Globus pallidus (tissue), 1 donor: Measurements from ENCODE around the gene SLC37A3.
"Not testable (repeated sequence)": the region's sequence is repeated elsewhere in the genome, so short reads cannot be mapped to it uniquely, and the experiment has no call there.

Source experiments
- DNase-seq: peaks from one replicate; pipeline ENCODE4 v3.0.0-alpha.2; 2015; ENCODE audit warnings: low spot score

The SLC37A3 gene

GRCh38 chr7:140397784-140398750 is at the start of gene SLC37A3:
Gene SLC37A3 (minus strand): TSS chr7:140398530. CDS start chr7:140382526, 16,004 bp downstream.
- DNase-seq = peak; percentile 72

- DNase-seq = no peak
Measured at GRCh38 chr7:140447841-140448240, 49.5 kb upstream of the SLC37A3 start.

- no peak for DNase-seq
Measured at GRCh38 chr7:140446467-140446866, 48.1 kb upstream of the SLC37A3 start.

- DNase-seq = no peak
Measured at GRCh38 chr7:140441519-140441918, 43.2 kb upstream of the SLC37A3 start.

- no peak for DNase-seq
Measured at GRCh38 chr7:140440593-140440992, 42.3 kb upstream of the SLC37A3 start.

- no peak for DNase-seq
Measured at GRCh38 chr7:140439359-140439758, 41.0 kb upstream of the SLC37A3 start.

- DNase-seq = no peak
Measured at GRCh38 chr7:140435252-140435895, 37.0 kb upstream of the SLC37A3 start.

- no peak for DNase-seq
Measured at GRCh38 chr7:140433396-140433795, 35.1 kb upstream of the SLC37A3 start.

- DNase-seq = no peak
Measured at GRCh38 chr7:140426130-140426529, 27.8 kb upstream of the SLC37A3 start.

GRCh38 chr7:140425718-140426117 is 27.4 kb upstream of the SLC37A3 start:
- DNase-seq = no peak

- DNase-seq = no peak
Measured at GRCh38 chr7:140423501-140423900, 25.2 kb upstream of the SLC37A3 start.

- DNase-seq = no peak
Measured at GRCh38 chr7:140421521-140421920, 23.2 kb upstream of the SLC37A3 start.

- DNase-seq = no peak
Measured at GRCh38 chr7:140418653-140419052, 20.3 kb upstream of the SLC37A3 start.

- DNase-seq = not testable (repeated sequence)
Measured at GRCh38 chr7:140418156-140418472, 19.8 kb upstream of the SLC37A3 start.

- no peak for DNase-seq
Measured at GRCh38 chr7:140417456-140418155, 19.3 kb upstream of the SLC37A3 start.

- no peak for DNase-seq
Measured at GRCh38 chr7:140416560-140416959, 18.2 kb upstream of the SLC37A3 start.

- DNase-seq = not testable (repeated sequence)
Measured at GRCh38 chr7:140415816-140416215, 17.5 kb upstream of the SLC37A3 start.

- DNase-seq = no peak
Measured at GRCh38 chr7:140415361-140415760, 17.0 kb upstream of the SLC37A3 start.

GRCh38 chr7:140404565-140405065 is 6.3 kb upstream of the SLC37A3 start:
- DNase-seq = no peak

- DNase-seq = no peak
Measured at GRCh38 chr7:140403878-140404564, 5.7 kb upstream of the SLC37A3 start, which contains the start of gene RAB19. Gene RAB19 (plus strand): TSS chr7:140404058. CDS start chr7:140407647, 3,589 bp downstream.

- no peak for DNase-seq
Measured at GRCh38 chr7:140402178-140402835, 4.0 kb upstream of the SLC37A3 start.
